ENCODE measurements around the gene NXNL1. TPM values are rescaled to one million over a fixed set of nuclear protein-coding genes. Genes with fewer than 3 reads are reported as not detected.

Gene NXNL1
- total RNA-seq, 6 donors from 2014 or later, result not detected

DNA sequence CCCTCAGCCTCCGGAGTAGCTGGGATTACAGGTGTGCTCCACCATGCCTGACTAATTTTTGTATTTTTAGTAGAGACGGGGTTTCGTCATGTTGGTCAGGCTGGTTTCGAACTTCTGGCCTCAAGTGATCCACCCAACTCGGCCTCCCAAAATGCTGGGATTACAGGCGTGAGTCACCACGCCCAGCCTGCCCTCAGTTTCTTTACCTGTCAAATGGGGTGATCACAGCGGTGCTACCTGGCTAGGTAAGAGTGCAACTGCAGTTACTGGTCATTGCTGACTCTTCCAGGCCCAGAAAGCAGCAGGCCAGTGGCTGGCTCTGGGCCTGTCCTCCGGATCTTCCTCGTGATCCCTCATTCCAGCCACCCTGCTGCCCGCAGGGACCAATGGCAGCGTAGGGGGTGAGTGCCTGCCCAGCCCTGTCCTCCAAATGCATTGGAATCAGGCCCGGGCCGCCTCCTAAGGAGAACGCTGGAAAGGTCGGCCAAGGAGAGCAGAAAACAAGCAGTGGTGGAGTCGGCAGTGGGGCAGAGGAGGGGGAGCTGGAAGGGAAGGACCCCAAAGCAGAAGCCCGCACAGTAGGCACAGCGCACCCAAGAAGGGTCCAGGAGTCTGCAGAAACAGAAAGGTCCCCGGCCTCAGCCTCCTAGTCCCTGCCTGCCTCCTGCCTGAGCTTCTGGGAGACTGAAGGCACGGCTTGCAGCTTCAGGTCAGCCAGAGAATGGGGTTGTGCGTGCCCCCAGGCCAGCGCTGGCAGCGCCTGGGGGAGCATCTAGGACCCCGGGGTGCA lies 7.8 kb upstream of the NXNL1 start:
- ATAC-seq (ENCODE audit: low FRiP score in 2 of 2) (peak in 1 of 2 donors; percentile 23), DNase-seq (peak; percentile 76 to 86)
- Histone ChIP-seq H3K4me3 (peak overlapping the region in 3 of 4 donors; percentile 91 to 98 (median 97)), H3K4me1 (peaks cover 23 to 55% (median 31%) of the 10 kb centered on the region in 4 donors), H3K27ac (peak overlapping the region; percentile 70 to 90 (median 86)), H3K36me3 (no peaks in the 10 kb centered on the region), H3K27me3 (no peaks in the 10 kb centered on the region), H3K9me3 (no peaks in the 10 kb centered on the region)
- TF ChIP-seq POLR2A (IDR thresholded peaks at IDR 0.05), result peak in 1 of 4 donors; percentile 55
- TF ChIP-seq POLR2AphosphoS5 (IDR thresholded peaks at IDR 0.05), result peak in 1 of 2 donors; percentile 32
- TF ChIP-seq, protein P1, sequence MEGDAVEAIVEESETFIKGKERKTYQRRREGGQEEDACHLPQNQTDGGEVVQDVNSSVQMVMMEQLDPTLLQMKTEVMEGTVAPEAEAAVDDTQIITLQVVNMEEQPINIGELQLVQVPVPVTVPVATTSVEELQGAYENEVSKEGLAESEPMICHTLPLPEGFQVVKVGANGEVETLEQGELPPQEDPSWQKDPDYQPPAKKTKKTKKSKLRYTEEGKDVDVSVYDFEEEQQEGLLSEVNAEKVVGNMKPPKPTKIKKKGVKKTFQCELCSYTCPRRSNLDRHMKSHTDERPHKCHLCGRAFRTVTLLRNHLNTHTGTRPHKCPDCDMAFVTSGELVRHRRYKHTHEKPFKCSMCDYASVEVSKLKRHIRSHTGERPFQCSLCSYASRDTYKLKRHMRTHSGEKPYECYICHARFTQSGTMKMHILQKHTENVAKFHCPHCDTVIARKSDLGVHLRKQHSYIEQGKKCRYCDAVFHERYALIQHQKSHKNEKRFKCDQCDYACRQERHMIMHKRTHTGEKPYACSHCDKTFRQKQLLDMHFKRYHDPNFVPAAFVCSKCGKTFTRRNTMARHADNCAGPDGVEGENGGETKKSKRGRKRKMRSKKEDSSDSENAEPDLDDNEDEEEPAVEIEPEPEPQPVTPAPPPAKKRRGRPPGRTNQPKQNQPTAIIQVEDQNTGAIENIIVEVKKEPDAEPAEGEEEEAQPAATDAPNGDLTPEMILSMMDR (IDR thresholded peaks at IDR 0.05), result no peak
- no peak for TF ChIP-seq EP300 (IDR thresholded peaks at IDR 0.05)
- 66 to 90% methylated on average over 10 to 20 of the region's 25 CpGs for WGBS, 2 donors

DNA sequence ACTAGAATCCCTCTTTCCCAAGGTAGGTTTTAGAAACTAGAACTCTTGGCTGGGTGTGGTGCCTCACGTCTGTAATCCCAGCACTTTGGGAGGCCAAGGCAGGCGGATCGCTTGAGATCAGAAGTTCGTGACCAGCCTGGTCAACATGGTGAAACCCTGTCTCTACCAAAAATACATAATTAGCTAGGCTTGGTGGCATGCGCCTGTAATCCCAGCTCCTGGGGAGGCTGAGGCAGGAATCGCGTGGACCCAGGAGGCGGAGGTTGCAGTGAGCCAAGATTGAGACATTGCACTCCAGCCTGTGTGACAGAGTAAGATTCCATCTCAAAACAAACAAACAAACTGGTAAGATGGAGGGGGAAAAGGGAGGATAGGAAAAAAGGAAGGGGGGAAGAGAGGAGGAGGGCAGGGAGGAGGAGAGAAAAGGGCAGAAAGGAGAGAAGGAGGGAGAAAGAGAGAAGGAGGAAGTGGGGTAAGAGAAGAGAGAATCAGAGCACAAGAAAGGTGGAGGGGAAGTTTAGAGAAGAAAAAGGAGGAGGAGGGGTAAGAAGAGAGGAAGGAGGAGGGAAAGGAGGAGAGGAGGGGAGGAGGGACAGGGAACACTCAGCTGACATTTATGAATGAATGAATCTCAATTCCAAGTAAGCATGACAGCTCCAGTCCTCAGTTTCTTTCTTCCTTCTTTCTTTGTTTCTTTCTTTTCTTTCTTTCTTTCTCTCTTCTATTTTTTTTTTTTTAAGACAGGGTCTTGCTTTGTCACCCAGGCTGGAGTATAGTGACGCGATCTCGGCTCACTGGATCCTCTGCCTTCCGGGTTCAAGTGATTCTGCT lies 7.0 kb upstream of the NXNL1 start:
- Histone ChIP-seq H3K27me3 (no peaks in the 10 kb centered on the region), H3K9me3 (no peaks in the 10 kb centered on the region), H3K36me3 (no peaks in the 10 kb centered on the region), H3K4me1 (peaks cover 19 to 47% (median 28%) of the 10 kb centered on the region in 4 donors), H3K4me3 (no peak overlapping the region), H3K27ac (peak overlapping the region in 3 of 4 donors; percentile 70 to 90 (median 87))
- TF ChIP-seq POLR2A (IDR thresholded peaks at IDR 0.05) (no peak), POLR2AphosphoS5 (IDR thresholded peaks at IDR 0.05) (no peak), EP300 (IDR thresholded peaks at IDR 0.05) (no peak)
- TF ChIP-seq, protein P1 (IDR thresholded peaks at IDR 0.05), result no peak
- WGBS, 2 donors, result 65 to 80% methylated on average over 12 of the region's 12 CpGs
- DNase-seq, result no peak
- no peak for ATAC-seq (ENCODE audit: low FRiP score in 2 of 2)

DNA sequence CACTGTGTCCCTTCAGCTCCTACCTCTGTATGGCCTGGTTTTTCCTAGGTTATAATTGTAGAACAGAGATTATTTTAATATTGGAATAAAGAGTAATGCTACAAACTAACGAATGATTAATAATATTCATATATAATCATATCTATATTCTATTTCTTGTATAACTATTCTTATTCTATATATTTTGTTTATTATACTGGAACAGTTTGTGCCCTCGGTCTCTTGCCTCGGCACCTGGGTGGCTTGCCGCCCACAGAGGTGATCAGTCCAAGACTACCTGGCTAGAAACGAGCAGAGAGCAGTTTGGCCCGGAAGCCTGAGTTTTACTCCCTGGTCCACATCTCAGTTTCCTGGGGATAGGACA lies 5.7 kb upstream of the NXNL1 start:
- H3K36me3 ChIP-seq, result no peaks in the 10 kb centered on the region
- no peaks in the 10 kb centered on the region for H3K27me3 ChIP-seq
- no peak overlapping the region for H3K4me3 ChIP-seq
- ATAC-seq (ENCODE audit: low FRiP score in 2 of 2) (no peak), DNase-seq (no peak)
- WGBS, 2 donors, result 44 to 52% methylated on average over 6 of the region's 6 CpGs
- TF ChIP-seq, protein P1 (IDR thresholded peaks at IDR 0.05), result peak in 1 of 6 experiments; percentile 10
- TF ChIP-seq POLR2A (IDR thresholded peaks at IDR 0.05) (no peak), POLR2AphosphoS5 (IDR thresholded peaks at IDR 0.05) (no peak), EP300 (IDR thresholded peaks at IDR 0.05) (no peak)
- no peaks in the 10 kb centered on the region for H3K9me3 ChIP-seq
- peaks cover 19 to 35% (median 23%) of the 10 kb centered on the region in 4 donors for H3K4me1 ChIP-seq
- H3K27ac ChIP-seq, result no peak overlapping the region

DNA sequence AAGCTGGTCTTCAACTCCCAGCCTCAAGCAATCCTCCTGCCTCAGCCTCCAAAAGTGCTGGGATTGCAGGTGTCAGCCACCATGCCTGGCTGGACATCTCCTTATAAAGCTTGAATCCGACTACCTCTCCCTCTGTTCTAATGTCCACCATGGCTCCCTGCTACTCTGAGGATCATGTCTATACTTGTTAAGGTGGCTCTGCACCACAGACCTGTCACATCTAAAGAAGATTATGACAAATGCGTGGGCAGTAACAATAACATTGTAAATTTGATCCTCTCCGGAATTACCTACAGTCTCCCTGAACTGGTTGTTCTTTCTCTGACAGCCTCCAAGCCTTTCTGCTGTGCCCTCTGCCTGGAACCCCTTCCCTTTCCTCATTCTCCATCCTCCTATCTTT lies 1.8 kb downstream of the NXNL1 start:
- Histone ChIP-seq H3K4me1 (peaks cover 5 to 14% (median 6%) of the 10 kb centered on the region in 4 donors), H3K9me3 (no peaks in the 10 kb centered on the region), H3K4me3 (no peak overlapping the region), H3K27ac (no peak overlapping the region), H3K36me3 (no peaks in the 10 kb centered on the region), H3K27me3 (peaks cover 3 to 27% (median 16%) of the 10 kb centered on the region in 4 donors)
- 78 to 79% methylated on average over 3 of the region's 3 CpGs for WGBS, 2 donors
- DNase-seq, result no peak
- no peak for ATAC-seq (ENCODE audit: low FRiP score in 2 of 2)
- no peak for TF ChIP-seq POLR2A (IDR thresholded peaks at IDR 0.05)
- TF ChIP-seq, protein P1 (IDR thresholded peaks at IDR 0.05), result no peak
- no peak for TF ChIP-seq POLR2AphosphoS5 (IDR thresholded peaks at IDR 0.05)
- no peak for TF ChIP-seq EP300 (IDR thresholded peaks at IDR 0.05)
